Activated naive CD4-positive, alpha-beta T cell treated with anti-CD3 and anti-CD28 coated beads, Interleukin-2, amount 10 ng/mL, durations not matched to agents 7 days and 5 days (primary cell): ENCODE data around the gene FOXF2.

ENCODE experiments used
- CTCF ChIA-PET: fragments of 350-600 bp; sonication (Branson Sonifier 250); formaldehyde crosslinking; loops from one replicate; lab custom pipeline; 2021; ENCODE audit warnings: antibody characterized with exemption; lab: Charles Lee
- DNase-seq: peaks from one replicate; pipeline ENCODE4 v3.0.0-alpha.2; 2020
- H3K27ac Mint-ChIP-seq: one replicate; pipeline ENCODE4 v1.8.0; 2021; ENCODE audit warnings: mild to moderate bottlenecking, moderate library complexity, mixed read lengths
- H3K27me3 Mint-ChIP-seq: one replicate; pipeline ENCODE4 v1.8.0; 2021; ENCODE audit warnings: mild to moderate bottlenecking, mixed read lengths
- H3K36me3 Mint-ChIP-seq: one replicate; pipeline ENCODE4 v1.8.0; 2021; ENCODE audit warnings: mixed read lengths
- H3K4me1 Mint-ChIP-seq: one replicate; pipeline ENCODE4 v1.8.0; 2021; ENCODE audit warnings: mixed read lengths
- H3K4me3 Mint-ChIP-seq: one replicate; pipeline ENCODE4 v1.8.0; 2021; ENCODE audit warnings: mild to moderate bottlenecking, moderate library complexity, mixed read lengths
- H3K9me3 Mint-ChIP-seq: one replicate; pipeline ENCODE4 v1.8.0; 2021; ENCODE audit warnings: mixed read lengths

Gene FOXF2

GRCh38 chr6:1418471-1419191, 29.3 kb downstream of the FOXF2 start:
- Mint-ChIP-seq H3K36me3 (no peaks in the 10 kb centered on the region), H3K4me3 (no peak overlapping the region), H3K27me3 (peaks cover 30% of the 10 kb centered on the region), H3K9me3 (no peaks in the 10 kb centered on the region), H3K4me1 (no peaks in the 10 kb centered on the region), H3K27ac (no peak overlapping the region)
- CTCF ChIA-PET: no interaction called here
- DNase-seq: no peak

- peaks cover 41% of the 10 kb centered on the region for H3K27me3 Mint-ChIP-seq
- H3K4me3 Mint-ChIP-seq: no peak overlapping the region
- H3K36me3 Mint-ChIP-seq: no peaks in the 10 kb centered on the region
- H3K9me3 Mint-ChIP-seq: no peaks in the 10 kb centered on the region
- no peak overlapping the region for H3K27ac Mint-ChIP-seq
- DNase-seq: no peak
- no peaks in the 10 kb centered on the region for H3K4me1 Mint-ChIP-seq
- CTCF ChIA-PET: no interaction called here
These were observed 31.0 kb downstream of the FOXF2 start for GRCh38 chr6:1420382-1420781.

GRCh38 chr6:1422290-1422689, 32.9 kb downstream of the FOXF2 start:
- CTCF ChIA-PET: no interaction called here
- no peaks in the 10 kb centered on the region for H3K36me3 Mint-ChIP-seq

DNA sequence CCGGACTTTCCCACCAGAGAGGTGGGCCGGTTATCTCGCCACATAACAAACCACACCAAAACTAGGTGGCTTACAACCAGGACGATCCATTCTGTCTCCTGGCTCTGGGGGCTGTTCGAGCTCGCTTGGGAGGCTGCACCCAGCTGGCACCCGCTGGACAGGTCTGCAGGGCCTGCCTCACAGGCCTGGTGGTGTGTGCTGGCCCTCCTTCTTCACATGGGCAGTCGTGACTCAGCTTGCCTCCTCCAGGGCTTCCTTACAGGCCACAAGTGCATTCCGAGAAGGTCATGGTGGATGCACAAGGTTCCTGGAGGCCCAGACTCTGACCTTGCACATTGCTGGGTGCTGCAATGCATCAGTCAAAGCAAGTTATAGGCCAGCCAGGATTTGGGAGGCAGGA, 34.2 kb downstream of the FOXF2 start:
- H3K27me3 Mint-ChIP-seq: peaks cover 40% of the 10 kb centered on the region
- DNase-seq: no peak
- no peaks in the 10 kb centered on the region for H3K9me3 Mint-ChIP-seq
- no peaks in the 10 kb centered on the region for H3K4me1 Mint-ChIP-seq
- CTCF ChIA-PET: interaction anchor here (1.1 to 1.6 kb wide), 5 partner anchors 11 to 1025 kb away, joined by 3 to 10 read pairs (median 3); no protein-coding TSS in a partner anchor
- H3K4me3 Mint-ChIP-seq: no peak overlapping the region
- no peak overlapping the region for H3K27ac Mint-ChIP-seq
- no peaks in the 10 kb centered on the region for H3K36me3 Mint-ChIP-seq

More at GRCh38 chr6:1422290-1422689, 32.9 kb downstream of the FOXF2 start:
- Mint-ChIP-seq H3K4me3 (no peak overlapping the region), H3K4me1 (no peaks in the 10 kb centered on the region), H3K27me3 (peaks cover 41% of the 10 kb centered on the region), H3K27ac (no peak overlapping the region), H3K9me3 (no peaks in the 10 kb centered on the region)
- DNase-seq: no peak

- H3K9me3 Mint-ChIP-seq: no peaks in the 10 kb centered on the region
These were observed 35.0 kb downstream of the FOXF2 start for GRCh38 chr6:1424306-1424927.

GRCh38 chr6:1426416-1426815, 37.0 kb downstream of the FOXF2 start:
- CTCF ChIA-PET: interaction anchor here (1.6 kb wide), 1 partner anchor 11 kb away, joined by 4 read pairs; no protein-coding TSS in a partner anchor

More at GRCh38 chr6:1424306-1424927, 35.0 kb downstream of the FOXF2 start:
- peaks cover 39% of the 10 kb centered on the region for H3K27me3 Mint-ChIP-seq
- no peak overlapping the region for H3K27ac Mint-ChIP-seq
- peak; percentile 45 for DNase-seq
- H3K36me3 Mint-ChIP-seq: no peaks in the 10 kb centered on the region
- no peaks in the 10 kb centered on the region for H3K4me1 Mint-ChIP-seq
- H3K4me3 Mint-ChIP-seq: no peak overlapping the region
- CTCF ChIA-PET: interaction anchor here (1.0 to 1.6 kb wide), 7 partner anchors 10 to 1064 kb away, joined by 3 to 10 read pairs (median 3); no protein-coding TSS in a partner anchor

DNA sequence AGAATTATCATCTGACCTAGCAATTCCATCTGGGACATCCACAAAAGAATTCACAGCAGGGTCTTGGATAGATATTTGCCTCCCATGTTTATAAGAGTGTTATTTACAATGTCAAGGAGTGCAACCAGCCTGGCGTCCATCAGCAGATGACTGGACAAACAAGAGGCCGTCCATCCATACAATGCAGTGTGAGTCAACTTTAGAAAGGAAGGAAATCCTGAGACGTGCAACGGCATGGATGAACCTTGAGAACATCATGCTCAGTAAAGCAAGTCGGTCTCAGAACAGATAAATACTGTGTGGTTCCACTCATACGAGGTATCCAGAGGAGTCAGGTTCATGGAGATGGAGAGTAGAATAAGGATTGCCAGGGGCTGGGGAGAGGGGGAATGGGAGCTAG, 46.4 kb downstream of the FOXF2 start:
- Mint-ChIP-seq H3K4me3 (no peak overlapping the region), H3K27me3 (peaks cover 57% of the 10 kb centered on the region), H3K4me1 (no peaks in the 10 kb centered on the region), H3K9me3 (no peaks in the 10 kb centered on the region), H3K36me3 (no peaks in the 10 kb centered on the region), H3K27ac (no peak overlapping the region)
- DNase-seq: no peak
- CTCF ChIA-PET: interaction anchor here (1.5 to 1.7 kb wide), 2 partner anchors 11 to 12 kb away, joined by 6 to 10 read pairs; no protein-coding TSS in a partner anchor

More at GRCh38 chr6:1426416-1426815, 37.0 kb downstream of the FOXF2 start:
- Mint-ChIP-seq H3K27ac (no peak overlapping the region), H3K36me3 (no peaks in the 10 kb centered on the region), H3K4me1 (no peaks in the 10 kb centered on the region), H3K4me3 (no peak overlapping the region), H3K27me3 (peaks cover 39% of the 10 kb centered on the region), H3K9me3 (no peaks in the 10 kb centered on the region)
- DNase-seq: no peak

DNA sequence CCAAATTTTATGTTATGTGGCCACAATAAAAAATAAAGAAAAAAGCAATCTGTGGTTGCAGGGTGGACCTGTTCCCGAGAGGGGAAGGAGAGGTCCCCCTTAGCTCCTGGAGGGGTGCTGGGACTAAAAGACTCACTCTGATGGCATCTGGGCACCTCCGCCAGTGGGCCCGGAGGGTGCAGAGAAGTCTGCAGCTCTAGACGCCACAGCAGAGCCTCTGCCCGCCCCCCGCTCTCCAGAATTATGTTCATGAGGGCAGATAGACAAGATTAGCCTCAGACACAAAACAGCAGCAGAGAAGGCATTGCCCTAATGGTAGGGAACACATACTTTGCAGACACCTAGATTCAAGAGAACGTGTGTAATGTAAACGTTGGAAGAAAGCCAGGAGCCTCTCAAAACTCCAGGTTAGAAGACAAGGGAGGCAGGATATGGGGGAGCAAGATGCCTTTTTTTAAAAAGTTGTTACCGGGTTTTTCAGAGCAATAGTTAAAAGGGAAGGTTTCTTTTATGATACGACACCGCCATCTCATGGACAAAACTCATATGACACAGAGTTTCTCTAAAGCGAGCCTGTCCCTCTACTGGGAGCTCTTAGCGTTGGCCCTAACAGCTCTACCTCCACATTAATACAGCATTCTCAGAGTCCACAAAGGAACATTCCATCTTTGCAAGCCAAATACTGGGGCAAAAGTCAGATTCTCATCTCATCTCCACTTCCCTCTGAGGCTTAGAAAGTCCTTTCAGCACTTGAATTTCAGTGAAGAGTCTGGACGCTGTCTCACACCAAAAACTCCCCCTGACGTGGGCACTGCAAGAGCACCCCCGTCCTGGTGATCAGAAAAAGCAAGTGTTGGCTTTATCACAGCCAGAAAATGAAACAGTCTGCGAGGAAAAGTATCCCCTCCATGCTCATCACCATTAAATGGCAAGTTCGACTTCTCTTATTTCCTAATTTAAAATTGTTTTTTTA, 47.2 kb downstream of the FOXF2 start:
- no peaks in the 10 kb centered on the region for H3K4me1 Mint-ChIP-seq
- no peak overlapping the region for H3K27ac Mint-ChIP-seq
- H3K9me3 Mint-ChIP-seq: no peaks in the 10 kb centered on the region
- no peaks in the 10 kb centered on the region for H3K36me3 Mint-ChIP-seq
- CTCF ChIA-PET: interaction anchor here (0.7 to 1.7 kb wide), 6 partner anchors 10 to 1716 kb away, joined by 3 to 10 read pairs (median 4); no protein-coding TSS in a partner anchor
- H3K4me3 Mint-ChIP-seq: no peak overlapping the region
- DNase-seq: peak; percentile 60
- H3K27me3 Mint-ChIP-seq: peaks cover 57% of the 10 kb centered on the region

DNA sequence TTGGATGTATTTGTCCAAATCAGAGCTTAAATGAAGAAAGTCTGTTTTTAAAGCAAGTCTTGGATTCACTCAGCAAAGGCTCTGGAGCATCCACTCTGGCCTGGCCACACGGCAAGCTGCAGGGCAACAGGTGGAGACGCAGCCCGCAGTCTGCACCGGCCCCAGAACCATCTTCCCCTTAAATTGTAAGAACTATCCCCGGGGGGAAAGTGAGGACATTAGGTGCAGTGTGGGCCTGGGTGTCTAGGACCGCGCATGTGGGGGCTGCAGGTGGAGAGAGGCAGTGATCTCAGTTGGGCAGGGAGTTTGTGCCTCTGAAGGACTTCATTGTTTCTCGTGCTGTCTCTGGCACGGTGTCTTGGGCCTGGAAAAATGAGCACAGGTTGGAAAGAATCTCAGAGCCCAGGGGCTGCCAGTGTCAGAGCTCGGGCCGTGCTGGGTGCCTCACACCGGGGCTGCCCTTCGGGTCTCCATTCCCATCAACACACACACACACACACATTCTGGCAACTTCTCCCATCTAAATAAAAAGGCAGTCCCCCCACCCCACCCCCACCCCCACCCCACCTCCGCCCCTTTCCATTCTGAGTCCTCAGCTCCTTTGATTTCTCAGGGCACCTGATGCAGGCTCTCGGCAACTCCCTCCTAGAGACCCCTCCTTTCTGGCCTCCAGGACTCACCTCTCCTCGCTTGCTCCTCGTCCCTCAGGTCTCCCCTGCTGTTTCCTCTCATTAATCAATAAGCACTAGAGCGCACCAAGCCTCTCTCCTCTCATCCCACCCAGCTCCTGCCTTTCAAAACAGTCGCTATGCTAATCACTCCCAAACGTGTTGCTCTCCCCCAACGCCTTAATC, 48.4 kb downstream of the FOXF2 start:
- CTCF ChIA-PET: interaction anchor here (0.5 to 1.4 kb wide), 3 partner anchors 11 to 621 kb away, joined by 3 to 4 read pairs (median 3); no protein-coding TSS in a partner anchor
- no peak for DNase-seq
- Mint-ChIP-seq H3K4me3 (no peak overlapping the region), H3K4me1 (no peaks in the 10 kb centered on the region), H3K36me3 (no peaks in the 10 kb centered on the region), H3K27ac (no peak overlapping the region), H3K9me3 (no peaks in the 10 kb centered on the region), H3K27me3 (peaks cover 57% of the 10 kb centered on the region)

- H3K27me3 Mint-ChIP-seq: peaks cover 57% of the 10 kb centered on the region
- H3K9me3 Mint-ChIP-seq: no peaks in the 10 kb centered on the region
- no peak overlapping the region for H3K27ac Mint-ChIP-seq
These were observed 49.1 kb downstream of the FOXF2 start for GRCh38 chr6:1438471-1438881.

GRCh38 chr6:1439349-1439748, 50.0 kb downstream of the FOXF2 start:
- CTCF ChIA-PET: interaction anchor here (0.9 kb wide), 1 partner anchor 16 kb away, joined by 3 read pairs; no protein-coding TSS in a partner anchor
- H3K4me1 Mint-ChIP-seq: no peaks in the 10 kb centered on the region
- no peak for DNase-seq
- no peak overlapping the region for H3K4me3 Mint-ChIP-seq
- peaks cover 50% of the 10 kb centered on the region for H3K27me3 Mint-ChIP-seq
- no peaks in the 10 kb centered on the region for H3K9me3 Mint-ChIP-seq
- H3K36me3 Mint-ChIP-seq: no peaks in the 10 kb centered on the region
- H3K27ac Mint-ChIP-seq: no peak overlapping the region

More at GRCh38 chr6:1438471-1438881, 49.1 kb downstream of the FOXF2 start:
- CTCF ChIA-PET: interaction anchor here (0.9 kb wide), 1 partner anchor 15 kb away, joined by 3 read pairs; no protein-coding TSS in a partner anchor
- Mint-ChIP-seq H3K4me3 (no peak overlapping the region), H3K36me3 (no peaks in the 10 kb centered on the region), H3K4me1 (no peaks in the 10 kb centered on the region)
- no peak for DNase-seq

DNA sequence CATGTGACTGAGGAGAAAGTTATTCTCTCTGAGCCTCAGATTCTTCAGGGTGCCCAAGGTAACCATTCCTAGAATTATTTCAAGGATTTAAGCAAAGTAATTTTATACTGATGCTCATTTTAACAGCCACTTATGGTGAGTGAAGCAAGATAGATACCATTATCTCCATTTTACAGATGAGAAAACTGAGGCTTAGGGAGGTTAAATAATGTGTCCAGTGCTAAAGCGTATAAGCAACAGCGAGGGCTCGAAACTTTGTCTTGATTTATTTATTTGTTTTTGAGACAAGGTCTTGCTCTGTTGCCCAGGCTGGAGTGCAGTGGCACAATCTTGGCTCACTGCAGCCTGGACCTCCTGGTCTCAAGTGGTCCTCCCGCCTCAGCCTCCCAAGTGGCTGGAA, 53.6 kb downstream of the FOXF2 start:
- no peaks in the 10 kb centered on the region for H3K9me3 Mint-ChIP-seq
- CTCF ChIA-PET: no interaction called here
- no peaks in the 10 kb centered on the region for H3K36me3 Mint-ChIP-seq
- H3K4me1 Mint-ChIP-seq: no peaks in the 10 kb centered on the region
- H3K4me3 Mint-ChIP-seq: no peak overlapping the region
- no peak overlapping the region for H3K27ac Mint-ChIP-seq
- DNase-seq: no peak
- H3K27me3 Mint-ChIP-seq: peaks cover 35% of the 10 kb centered on the region
